Erythroblast (primary cell): ENCODE data around the gene ACER3.
A peak's percentile ranks its signal among the peaks of the same experiment; 100 is the strongest.
"Not testable (repeated sequence)": the region's sequence is repeated elsewhere in the genome, so short reads cannot be mapped to it uniquely, and the experiment has no call there.

ENCODE experiments used
- DNase-seq, 2 experiments: peaks; one replicate each; lab custom pipeline; 2025; lab: John Stamatoyannopoulos, UW
- GATA1 ChIP-seq: IDR thresholded peaks from 2 replicates; pipeline ENCODE4 v1.6.1; 2011; ENCODE audit warnings: low read depth, mild to moderate bottlenecking, control low read depth, low read length, moderate library complexity
- POLR2A ChIP-seq: IDR thresholded peaks from 2 replicates; pipeline ENCODE4 v1.6.1; 2011; ENCODE audit warnings: mild to moderate bottlenecking, low read length

The ACER3 gene

DNA sequence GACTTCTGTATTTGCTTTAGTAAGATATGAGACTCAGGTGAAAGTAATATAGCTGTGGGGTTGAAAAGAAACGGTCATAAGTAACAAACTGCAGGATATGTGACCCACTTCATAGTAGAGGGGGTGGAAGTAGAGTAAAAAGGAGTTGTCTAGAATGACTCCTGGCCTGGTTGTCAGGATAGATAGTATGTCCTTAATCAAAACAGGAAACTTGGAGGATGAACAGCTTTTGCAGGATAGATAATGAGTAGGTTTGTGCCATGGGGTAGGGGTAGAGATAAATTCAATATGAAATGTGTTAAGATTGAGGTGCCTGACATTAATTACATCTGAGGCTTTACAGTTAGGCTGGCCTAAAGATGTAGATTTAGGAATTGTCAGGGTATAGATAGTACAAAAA, 126.5 kb downstream of the ACER3 start:
- DNase-seq, result peak in 1 of 2 experiments; percentile 32
- no peak for TF ChIP-seq POLR2A
- no peak for TF ChIP-seq GATA1

DNA sequence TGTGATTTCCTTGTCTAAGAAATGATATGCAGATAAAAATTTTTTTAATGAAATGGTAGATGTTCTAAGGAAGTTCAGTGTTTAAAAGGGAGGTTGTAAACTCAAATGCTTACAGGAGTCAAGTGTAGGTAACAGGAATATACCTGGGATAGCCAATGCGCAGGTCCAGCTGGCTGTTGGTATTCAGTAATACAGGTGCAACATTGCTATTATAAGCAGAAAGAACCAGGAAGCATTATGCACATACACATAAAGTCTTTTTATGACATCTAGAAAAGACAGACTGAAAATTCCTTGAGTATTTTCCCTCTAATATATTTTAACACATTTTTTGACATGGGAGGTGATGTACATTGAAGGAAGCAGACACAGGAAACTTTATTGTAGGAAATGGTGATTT, 129.9 kb downstream of the ACER3 start:
- no peak for TF ChIP-seq GATA1
- TF ChIP-seq POLR2A, result no peak
- no peak for DNase-seq

DNA sequence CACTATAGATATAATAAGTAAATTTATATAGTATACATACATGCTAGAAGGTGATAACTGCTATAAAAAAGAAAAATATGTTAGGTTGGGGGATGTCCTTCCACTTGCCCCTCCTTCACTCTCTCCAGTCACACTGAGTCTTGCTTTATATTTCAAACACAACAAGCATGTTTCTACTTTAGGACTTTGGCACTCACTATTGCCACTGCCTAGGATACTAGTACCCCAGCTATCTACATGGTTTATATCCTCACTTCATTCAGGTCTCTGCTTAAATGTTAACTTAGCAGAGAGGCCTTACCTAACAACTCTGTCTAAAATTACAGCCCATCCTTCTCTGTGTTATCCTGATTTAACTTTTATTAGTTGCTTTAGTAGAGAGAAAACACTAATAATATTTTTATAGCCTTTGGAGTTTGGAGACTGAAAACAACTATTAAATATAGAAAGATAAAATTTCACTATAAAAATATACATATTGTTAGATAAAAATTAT, 134.4 kb downstream of the ACER3 start:
- DNase-seq, result no peak
- no peak for TF ChIP-seq POLR2A
- no peak for TF ChIP-seq GATA1

DNA sequence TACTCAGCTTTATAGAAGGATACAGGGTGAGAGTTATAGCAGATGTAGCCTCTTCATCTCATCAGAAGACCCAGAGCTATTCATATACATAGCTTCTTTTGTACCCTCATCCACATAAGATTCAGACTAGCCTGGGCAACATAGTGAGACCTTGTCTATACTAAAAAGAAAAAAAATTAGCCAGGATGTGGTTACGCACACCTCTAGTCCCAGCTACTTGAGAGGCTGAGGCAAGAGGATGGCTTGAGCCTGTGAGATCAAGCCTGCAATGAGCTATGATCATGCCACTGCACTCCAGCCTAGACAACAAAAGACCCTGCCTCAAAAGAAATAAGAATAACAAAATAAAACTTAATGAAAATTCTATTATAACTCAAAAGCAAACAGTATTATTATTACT, 136.8 kb downstream of the ACER3 start:
- TF ChIP-seq POLR2A (no peak), GATA1 (no peak)
- DNase-seq, result no peak

DNA sequence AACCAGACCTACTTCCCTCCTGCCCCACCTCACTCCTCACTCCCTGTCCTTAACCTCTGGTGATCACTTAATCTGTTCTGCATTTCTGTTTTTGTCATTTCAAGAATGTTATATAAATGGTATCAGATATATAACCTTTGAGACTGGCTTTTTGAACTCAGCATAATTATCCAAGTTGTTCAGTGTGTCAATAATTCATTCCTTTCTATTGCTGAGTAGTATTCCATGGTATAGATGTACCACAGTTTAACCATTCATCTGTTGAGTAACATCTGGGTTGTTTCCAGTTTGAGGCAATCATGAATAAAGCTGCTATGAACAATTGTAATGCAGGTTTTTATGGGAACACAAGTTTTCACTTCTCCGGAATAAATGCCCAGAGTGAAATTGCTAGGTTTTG, 138.9 kb downstream of the ACER3 start:
- TF ChIP-seq POLR2A (no peak), GATA1 (no peak)
- DNase-seq, result no peak

DNA sequence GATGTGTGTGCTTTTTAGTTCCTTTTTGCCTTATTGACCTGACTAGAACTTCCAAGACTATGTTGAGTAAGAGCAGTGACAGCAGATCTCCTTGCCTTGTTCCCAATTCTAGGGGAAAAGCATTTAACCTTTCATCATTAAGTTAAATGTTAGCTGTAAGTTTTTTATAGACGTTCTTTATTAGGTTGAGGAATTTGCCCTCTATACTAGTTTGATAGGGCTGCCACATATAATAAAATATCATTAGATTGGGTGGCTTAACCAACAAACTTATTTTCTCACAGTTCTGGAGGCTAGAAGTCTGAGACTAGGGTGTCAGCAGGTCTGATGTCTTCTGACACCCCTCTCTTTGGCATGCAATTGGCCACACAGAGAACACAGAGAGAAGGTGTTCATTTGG, 140.9 kb downstream of the ACER3 start:
- no peak for DNase-seq
- no peak for TF ChIP-seq POLR2A
- TF ChIP-seq GATA1, result no peak

DNA sequence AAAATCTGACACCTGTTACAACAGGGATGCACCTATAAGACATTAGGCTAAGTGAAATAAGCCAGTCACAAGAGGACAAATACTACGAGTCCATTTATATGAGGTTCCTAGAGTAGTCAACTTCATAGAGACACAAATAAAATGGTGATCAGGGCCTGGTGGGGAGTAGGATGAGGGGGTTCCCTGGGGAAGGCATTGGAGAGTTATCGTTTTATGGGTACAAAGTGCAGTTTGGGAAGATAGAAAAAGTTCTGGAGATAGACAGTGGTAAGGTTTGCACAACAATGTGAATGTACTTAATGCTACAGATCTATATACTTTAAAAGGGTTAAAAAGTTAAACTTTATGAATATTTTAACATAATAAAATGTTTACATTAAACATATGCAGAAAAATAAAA, 142.1 kb downstream of the ACER3 start:
- TF ChIP-seq POLR2A (no peak), GATA1 (no peak)

DNA sequence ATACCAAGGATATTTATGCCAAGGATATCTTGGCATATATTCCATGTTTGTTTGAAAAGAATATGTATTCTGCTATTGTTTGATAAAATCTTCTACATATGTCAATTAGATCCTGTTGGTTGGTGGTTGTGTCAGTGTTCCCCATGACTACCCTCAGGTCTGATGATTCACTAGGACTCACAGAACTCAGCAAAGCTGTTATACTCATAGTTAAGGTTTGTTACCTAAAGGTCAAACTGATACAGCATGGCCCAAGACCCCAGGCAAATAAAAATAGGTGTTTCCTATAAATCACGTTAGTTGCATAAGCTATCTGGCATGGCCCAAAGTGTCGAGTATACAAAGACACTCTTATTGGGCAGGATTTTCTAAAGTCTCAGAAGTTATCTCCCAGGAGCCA, 143.2 kb downstream of the ACER3 start:
- no peak for DNase-seq
- TF ChIP-seq GATA1 (no peak), POLR2A (no peak)

More for the DNA sequence above, 142.1 kb downstream of the ACER3 start:
- no peak for DNase-seq

DNA sequence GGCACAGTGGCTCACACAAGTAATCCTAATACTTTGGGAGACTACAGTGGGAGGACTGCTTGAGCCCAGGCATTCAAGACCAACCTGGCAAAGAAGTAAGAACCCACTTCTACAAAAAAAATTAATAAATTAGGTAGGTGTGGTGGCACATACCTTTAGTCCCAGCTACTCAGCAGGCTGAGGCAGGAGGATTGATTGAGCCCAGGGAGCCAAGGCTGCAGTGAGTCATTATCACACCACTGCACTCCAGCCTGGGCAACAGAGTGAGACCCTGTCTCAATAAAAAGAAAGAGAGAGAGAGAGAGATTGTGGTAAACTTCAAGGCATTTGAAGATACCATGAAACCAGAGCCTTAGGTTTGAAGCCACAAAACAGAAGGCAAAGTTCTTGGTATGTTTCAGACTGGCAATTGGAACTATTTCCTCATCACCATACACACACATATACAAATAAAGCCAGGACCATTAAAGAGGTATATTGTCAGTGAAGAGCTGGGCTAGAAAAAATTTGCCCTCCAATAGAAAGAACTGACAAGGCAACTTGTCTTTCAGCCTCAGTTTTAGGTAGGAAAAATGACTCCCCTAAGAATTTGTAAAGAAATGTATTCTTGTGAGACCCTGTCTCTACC, 148.9 kb downstream of the ACER3 start:
- DNase-seq, result no peak
- TF ChIP-seq GATA1 (no peak), POLR2A (no peak)

DNA sequence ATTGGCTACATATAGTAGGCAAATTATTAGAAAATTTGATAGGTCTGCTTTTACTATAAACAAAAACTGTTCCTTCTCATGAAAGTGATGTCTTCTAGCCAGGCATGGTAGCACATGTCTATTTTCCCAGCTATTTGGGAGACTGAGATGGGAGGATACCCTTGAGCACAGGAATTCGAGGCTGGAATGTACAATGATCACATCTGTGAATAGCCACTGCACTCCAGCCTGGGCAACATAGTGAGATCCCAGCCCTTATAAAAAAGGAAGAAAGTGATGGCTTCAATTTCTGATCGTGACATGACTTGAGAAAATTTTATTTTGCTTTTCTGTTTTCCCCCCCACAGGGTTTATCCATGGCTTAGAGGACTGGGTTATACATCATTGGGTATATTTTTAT, 154.0 kb downstream of the ACER3 start:
- TF ChIP-seq GATA1 (no peak), POLR2A (no peak)

DNA sequence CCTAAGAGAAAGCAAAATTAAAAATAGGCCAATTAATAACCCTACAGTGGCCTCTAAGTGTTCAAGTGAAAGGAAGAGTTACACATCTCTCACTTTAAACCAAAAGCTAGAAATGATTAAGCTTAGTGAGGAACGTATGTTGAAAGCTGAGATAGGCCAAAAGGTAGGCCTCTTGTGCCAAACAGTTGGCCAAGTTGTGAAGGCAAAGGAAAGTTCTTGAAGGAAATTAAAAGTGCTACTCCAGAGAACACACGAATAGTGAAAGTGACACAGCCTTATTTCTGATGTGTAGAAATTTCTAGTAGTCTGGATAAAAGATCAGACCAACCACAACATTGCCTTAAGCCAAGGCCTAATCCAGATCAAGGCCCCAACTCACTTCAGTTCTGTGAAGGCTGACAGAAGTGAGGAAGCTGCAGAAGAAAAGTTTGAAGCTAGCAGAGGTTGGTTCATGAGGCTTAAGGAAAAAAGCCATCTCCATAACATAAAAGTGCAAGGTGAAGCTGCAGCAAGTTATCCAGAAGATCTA, 157.7 kb downstream of the ACER3 start:
- DNase-seq, result not testable (repeated sequence)

More for the DNA sequence above, 154.0 kb downstream of the ACER3 start:
- no peak for DNase-seq

DNA sequence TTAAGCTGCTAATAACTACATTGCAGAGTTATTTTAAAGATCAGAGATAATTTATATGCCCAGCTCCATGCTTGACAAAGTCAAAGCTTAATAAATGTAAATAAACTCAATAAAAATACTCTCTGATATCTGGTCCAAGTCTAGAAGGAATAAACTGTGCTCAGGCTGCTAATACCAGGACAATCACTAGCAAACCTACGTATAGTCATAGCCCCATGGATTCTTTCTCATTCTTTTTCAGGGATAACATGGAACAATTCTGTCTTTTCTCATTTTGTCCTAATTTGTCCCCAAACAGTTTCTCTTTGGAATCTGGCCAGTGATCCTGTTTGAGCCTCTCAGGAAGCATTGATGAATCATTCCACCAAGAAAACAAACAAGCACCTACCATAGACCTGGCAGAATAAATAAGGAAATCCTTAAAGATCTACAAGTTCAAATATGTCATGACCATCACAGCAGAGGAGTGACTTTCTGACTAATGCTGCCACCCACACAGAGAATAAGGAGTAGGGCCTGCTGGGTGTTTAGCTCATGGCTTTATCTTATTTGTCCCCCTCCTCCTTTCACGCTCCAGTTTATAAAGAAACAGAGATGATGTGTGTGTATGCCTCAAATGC, 159.4 kb downstream of the ACER3 start:
- DNase-seq, result peak in 1 of 2 experiments; percentile 21
- TF ChIP-seq POLR2A (no peak), GATA1 (no peak)

DNA sequence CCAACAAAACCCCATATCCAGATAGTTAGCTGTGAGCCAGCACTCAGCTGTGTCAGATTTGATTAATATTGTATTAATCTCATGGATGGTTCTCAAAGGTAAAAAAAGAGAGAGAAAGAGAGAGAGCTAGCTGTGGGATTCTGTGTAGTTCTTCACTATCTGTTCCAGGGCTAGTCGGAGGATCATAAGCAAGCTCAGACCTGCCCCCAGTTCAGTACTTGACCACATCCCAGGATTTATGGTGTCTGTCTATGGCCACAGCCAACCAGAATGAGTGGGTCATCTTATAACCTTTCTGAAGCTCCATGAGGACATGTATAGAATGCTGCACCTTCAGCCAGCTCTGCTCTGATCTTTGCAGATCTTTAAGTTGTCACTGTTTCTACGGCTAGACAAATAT, 160.0 kb downstream of the ACER3 start:
- TF ChIP-seq GATA1 (no peak), POLR2A (no peak)
- DNase-seq, result no peak

DNA sequence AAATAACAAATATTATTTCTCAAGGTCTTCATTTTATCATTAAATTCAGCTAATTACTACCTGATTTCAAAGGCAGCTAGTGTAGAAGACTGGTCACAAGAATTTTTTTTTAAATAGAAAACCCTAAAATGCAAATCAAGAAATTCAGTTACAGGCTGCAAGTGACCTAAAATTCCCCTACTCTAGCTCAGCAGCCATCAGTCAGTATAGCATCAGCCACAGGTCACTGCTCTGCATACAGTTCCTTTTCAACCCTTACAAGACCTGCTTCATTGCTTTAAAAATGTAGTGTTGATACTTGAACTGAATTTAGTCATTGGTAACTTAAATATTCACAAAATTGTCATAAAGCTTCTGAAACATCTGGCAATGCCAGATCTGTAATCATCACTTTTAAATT, 164.0 kb downstream of the ACER3 start:
- DNase-seq, result peak in 1 of 2 experiments; percentile 26
- TF ChIP-seq POLR2A (no peak), GATA1 (no peak)
